CD4-positive, alpha-beta T cell treated with Interleukin-2 at 100 ng/mL for 4 hours (primary cell): ENCODE data around the gene ADGRD2.

Experiments used
- DNase-seq: peaks from one replicate; pipeline ENCODE4 v3.0.0-alpha.2; 2020; ENCODE audit warnings: low spot score

Gene ADGRD2

DNA sequence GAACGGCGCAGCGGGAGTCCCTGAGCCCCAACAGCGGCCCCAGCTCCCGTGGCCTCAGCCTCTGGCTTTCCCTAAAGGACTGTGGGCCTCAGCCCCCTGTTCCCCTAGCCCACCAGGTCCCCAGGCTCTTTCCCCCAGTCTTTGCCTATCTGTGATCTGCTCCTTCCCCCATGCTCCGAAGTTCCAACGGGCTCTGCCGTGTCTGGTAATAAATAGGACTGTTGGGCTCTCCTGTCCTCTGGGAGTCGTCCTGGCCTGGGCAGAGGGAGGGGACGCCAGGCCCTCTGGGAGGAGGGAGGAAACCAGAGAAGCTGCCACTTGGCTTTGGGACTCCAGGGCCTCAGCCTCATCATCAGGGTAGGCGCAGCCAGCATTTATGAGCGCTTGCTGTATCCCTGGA lies 28.1 kb downstream of the ADGRD2 start:
- DNase-seq, result no peak

DNA sequence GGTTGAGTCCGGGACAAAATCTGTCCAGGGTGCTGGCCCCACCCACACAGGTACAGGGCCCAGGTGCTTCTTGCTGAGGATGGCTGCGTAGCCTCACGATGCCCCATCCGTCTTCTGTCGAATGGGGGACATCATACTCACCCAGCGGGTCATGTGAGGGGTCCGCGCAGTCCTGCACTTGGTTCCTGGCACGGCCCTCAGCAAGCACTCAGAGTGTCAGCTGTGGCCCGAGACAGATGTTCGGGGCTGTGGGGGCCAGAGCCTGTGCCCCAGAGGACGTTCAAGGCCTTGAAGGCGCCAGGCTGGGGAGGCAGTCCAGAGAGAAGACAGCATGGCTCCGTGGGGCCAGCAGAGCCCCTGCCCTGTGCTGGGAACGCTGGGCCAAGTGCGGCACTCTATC lies 29.1 kb downstream of the ADGRD2 start:
- no peak for DNase-seq

DNA sequence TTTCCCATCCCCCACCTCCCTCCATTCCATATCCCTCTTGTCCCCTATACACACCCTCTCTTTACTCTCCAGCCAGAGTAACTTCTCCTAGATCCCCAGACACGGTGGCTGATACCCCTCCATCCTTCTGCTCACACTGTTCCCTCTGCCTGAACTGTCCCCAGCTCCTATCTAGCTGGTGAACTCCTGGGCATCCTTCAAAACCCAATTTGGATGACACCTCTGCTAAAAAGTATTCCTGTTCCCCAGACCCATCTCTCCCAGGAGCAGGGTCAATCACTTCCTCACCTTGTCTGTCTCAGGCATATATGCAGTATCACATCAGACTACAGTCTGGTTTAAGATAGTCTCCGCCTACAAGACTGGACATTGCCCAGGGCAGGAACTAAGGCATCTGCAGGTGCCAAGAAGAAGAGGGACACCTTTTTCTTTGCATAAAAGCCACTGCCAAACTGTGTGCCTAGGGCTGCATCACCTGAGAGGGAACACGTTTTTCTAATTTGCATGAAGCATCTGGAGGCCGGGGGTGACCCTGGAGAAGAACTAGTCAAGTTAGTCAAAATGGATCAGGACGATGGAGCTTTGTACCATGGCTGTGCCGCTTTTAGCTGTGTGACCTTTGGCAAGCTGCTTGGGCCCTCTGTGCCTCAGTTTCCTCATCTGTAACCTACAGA lies 29.8 kb downstream of the ADGRD2 start:
- no peak for DNase-seq

DNA sequence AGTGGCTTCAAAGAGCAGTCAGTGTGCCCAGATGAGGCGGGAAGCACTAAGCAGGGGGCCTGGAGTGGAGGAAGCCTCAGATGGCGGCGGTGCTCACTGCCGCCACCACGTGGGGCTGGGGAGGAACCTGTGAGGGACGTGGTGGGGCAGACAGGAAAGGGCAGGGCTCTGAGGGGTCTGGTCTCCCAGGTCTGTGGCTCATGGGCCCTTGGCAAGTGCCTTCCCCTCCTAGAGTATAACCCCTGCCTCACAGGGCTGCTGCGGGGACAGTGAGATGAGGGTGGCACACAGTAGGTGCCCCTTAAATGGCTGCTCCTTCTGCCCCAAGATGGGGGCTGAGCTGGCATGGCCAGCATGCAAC lies 30.4 kb downstream of the ADGRD2 start:
- DNase-seq, result no peak

DNA sequence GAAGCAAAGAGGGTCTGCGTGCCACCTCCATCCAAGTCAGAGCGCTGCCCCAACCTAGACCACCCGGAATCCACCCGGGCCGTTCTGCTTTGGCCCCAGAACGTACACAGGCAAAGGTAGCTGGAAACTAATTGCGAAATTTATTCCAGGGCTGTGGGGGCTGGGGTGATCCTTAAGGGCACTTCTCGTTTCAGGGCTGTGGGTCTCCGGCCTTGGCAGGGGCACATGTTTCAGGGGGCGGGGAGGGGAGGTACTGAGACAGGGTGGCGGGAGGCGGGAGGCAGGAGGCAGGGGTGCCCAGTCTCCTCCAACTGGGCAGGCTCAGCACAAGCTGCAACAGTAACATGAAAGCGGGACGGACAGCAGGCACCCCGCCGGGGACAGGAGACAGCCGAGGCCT lies 30.9 kb downstream of the ADGRD2 start:
- DNase-seq, result no peak

DNA sequence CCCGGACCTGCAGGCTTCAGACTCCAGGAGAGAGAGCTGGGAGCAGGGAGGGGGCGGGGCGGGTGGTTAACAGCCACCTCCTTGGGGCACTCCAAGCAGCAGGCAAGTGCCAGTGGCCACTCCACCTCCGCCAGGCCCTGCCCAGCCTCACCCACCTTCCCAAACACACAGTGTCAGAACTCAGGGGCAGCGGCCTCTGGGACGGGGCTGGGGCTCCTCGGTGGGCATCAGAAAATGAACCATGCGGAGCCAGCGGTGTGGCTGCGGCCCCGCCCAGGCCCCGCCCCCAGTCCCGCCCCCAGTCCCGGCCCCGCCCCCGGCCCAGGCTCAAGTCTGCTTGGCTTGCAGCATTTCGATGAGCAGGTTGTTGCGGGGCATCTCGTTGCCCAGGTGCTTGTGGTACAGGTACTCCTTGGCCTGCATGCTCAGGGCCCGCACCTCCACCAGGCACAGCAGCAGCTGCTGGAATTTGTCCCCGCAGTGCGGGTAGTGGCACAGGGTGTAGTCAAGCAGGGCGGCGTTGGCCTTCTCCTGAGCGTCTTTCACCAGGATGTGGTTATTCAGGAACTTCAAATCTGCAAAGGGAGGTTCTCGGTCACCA lies 32.3 kb downstream of the ADGRD2 start:
- DNase-seq, result no peak

DNA sequence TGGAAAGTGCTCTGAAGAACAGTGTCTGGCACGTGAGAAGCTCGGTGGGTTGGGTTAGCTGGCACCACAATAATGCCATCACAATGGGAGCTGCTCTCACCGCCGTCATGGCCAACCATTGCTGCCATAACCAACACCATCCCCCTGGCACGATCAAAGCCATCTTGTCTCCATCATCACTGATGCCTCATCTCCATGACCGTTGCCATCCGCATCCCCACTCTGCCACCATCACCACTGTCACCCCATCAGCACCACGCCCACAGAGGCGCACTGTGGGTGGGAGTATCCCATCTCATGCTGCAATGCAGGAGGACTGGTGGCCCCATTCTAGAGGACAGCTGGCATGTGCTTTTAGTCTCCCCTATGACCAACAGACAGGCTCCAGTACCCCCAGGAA lies 33.2 kb downstream of the ADGRD2 start:
- no peak for DNase-seq

DNA sequence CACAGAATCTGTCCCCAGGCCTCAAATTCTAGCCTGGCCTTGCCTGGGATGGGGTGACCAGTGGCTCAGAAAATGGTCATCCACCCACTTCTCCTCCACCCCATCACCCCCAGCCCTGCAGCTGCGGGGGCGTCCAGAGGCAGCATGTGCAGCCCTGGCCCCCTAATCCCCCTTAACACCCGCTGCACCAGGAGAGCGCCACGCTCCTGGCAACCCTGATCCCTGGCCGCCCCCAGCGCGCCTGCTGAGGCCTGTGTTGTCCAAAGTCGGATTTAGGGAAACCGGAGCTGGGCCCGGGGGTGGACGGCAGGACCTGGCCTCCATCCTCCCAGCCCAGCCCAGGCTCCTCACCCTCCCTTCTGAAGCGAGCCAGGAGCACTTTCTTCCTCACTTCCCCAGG lies 35.0 kb downstream of the ADGRD2 start:
- no peak for DNase-seq

DNA sequence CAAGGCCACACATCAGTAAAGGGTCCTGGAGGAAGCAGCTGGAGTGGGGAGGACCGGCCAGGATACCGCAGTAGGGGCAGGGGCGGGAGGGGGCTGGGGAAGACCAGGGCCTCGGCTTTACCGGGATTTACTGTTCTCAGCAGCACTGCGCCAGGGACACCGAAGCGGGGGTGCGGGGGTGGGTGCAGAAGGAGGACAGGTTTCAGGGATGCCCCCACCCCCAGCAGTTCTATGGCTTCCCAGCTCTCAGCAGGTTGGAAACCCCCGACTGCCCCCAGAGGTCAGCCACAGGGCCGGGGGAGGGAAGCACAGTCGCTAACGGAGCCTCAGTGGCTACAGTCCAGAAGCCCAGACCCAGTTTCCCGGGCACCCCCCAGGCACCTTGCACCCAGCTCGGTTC lies 35.7 kb downstream of the ADGRD2 start:
- DNase-seq, result no peak

DNA sequence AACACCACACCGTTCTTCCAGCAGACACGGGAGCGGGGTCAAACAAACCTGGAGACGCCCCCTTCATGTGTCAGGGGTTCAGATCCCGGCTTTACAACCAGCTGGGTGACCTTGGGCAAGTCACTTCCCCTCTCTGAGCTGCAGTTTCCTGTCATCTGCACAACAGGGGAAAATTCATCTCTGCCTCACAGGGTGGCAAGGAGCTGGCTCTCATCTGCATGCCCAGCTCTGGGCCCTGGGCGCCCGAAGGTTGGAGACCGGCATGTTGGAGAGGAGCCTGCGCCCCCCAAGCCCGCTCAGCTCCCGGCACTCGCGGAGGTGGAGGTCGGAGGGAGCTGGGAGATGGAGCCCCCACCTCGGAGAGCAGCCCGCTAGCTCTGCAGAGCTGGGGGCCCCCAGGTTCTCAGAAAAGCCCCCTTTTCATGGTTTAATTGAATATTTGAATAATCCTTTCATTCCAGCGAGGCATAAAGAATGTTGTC lies 36.6 kb downstream of the ADGRD2 start:
- no peak for DNase-seq

DNA sequence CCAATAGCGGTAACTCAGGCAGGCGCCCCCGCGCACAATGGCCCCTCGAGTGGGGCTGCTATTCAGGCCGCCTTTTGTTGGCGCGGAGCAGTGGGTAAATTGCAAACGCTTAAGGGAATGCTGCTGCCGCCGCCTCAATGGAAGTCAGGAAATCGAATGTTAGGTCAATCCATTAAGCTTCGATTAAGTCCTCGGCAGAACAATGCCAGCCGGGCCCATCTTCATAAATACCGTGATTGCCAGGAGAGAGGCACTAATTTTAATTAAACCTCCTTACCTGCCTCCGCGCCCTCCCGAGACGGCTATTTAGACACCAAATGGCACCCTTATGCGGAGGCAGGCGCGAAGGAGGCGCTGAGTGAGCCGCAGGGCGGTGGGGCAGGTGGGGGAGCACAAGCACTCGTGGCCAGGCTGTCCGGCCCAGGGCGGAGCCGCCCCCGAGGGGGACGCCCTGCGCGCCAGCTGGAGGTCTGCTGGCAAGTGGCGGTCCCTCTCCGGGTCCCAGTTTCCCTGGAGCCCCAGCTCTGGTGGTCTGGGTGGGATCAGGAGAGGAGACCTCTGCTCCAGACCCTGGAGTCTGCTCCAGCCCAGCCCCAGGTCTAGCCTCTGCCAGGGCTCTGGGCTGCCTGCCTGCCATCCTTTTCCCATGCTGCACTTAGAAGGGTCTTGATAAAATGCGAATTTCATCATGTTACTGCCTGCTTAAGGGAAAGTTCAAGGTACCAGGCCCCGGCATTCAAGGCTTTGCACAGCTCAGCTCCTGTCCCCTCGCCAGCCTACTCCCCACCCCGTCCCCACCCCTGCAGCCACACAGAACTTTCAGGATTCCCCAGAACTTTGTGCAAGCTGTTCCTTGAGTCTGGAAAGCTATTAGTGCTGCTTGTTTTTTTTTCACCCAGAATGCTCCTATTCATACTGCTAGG lies 37.3 kb downstream of the ADGRD2 start:
- no peak for DNase-seq

DNA sequence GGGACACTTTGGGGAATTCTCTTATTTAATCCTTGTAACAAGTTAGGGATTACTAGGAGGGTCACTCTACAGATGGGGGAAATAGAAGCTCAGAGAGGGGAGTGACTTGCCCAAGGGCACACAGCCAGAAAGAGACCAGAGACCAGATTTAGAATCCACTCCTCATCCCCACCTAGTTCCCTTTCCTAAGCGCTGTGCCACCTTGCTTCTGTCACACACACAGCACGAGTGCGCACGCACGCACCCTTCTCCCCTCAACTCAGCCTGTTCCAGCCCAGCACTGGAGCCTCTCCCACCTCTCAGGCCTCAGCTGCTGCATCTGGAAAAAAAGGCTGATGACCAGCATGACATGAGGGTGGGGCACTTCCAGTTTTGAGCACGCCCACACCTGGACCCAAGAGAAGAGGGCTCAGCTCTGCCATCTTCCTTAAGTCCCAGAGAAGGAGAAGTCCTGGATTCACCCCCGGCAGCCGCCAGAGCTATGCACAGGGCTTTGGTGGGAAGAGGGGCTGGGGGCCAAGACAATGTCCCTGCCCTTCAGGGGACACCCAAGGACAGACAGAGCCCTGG lies 38.5 kb downstream of the ADGRD2 start:
- no peak for DNase-seq

DNA sequence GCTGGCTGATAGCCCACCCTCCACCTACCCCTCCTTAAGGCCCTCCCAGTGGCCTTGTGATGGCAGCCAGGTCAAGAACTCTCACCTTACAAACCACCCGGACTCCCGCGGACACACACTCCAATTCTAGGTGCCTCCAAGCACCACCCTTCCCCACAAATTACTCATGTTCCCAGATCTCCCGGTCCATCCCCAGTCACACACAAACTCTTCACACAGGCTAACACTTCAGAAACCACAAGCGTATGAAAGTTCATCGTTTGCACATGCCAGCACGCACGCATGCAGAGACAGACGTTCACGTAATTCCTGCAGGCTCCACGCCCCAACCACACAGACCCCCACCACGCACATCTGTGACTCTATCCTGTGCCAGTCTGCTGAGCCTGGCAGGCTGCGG lies 39.0 kb downstream of the ADGRD2 start:
- no peak for DNase-seq

DNA sequence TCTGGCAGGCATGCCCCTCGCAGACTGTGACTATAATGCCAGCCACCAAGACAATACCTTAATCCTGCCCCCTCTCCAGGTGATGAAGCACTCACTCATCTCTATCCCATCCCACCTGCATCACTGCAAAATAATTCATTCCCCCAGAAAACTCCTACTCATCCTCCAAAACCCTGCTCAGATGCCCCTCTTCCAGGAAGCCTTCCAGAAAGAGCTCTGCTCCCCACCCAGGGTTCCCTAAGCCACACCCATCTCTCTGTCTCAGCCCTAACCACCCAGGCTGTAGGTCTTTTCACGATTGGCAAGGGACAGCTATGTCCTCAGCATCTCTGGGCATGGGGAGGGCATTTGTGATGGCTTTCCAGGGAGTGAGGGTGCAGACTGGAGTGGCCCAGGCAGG lies 39.8 kb downstream of the ADGRD2 start:
- DNase-seq, result no peak

DNA sequence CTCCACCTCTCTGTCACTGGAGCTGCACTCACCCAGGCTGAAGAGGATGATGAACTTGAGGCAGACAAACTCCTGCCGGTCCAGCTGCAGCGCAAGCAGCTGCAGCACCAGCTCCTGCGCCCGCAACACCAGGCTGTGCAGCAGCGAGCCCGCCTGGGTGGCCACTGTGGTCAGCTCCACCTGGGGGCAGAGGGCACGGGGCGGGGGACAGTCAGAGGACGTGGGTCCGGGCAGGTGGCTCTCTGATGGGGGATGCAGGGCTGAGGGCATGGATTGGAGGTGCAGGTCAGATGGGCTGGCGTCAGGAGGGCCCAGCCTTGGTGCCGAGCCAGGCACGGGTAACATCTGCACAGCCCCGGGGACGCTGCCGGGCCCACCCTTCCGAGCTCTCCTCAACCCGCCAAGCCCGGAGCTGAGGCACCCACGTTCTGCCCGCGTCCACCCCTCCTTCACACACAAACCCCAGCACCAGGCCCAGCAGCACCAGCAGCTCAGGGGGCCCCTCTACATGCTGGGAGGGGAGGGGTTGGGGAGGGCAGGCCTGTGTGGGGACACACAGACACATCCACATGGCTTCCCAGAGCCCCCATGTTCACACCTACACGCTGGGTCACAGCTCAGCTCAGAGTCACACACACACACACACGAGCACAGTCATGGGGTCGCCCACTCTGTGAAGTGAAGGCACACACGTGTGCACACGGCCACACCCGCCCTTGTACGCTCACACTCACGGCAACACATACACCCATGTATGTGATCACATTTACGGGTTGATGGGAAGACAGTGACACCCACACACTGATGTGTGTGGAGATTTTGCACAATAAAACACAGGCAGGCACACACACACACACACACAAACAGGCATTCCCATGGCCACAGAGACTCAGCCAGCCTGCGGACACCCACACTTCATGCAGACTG lies 41.1 kb downstream of the ADGRD2 start:
- DNase-seq, result no peak

DNA sequence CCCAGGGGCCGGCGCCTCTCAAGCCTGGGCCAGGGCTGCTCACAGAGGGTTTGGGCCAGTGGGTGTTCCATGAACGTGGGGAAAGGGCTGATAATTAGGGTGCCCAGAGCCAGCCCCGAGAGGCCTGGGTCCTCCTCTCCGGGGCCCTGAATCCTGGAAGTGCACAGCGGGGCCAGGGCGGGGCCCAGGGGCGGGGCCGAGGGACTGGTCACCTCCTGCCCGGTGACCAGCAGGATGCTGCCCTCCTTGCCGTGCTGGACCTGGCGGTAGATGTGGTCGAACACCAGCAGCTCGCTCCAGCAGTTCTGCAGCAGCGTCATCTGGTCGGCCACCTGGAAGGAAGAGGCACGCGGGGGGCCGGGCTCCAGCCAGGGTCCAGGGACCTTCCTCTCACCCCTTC lies 42.6 kb downstream of the ADGRD2 start:
- DNase-seq, result no peak

DNA sequence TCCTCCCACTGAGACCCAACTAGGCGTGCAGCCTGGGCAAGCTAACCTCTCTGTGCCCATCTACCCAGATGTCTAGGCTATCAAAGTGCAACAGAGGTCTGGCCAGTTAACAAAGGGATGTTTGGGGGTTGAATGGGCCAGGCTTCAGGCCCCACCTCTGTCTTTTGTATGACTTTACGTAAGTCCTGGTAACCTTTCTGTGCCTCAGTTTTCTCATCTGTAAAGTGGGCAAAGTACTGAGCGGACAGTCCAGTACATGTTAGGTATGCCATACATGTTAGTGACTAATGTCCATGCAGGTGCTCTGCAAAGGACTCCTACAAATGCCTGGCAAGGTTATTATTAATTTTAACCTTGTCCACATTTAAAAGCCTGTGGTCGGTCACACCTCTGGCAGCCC lies 43.0 kb downstream of the ADGRD2 start:
- DNase-seq, result no peak

DNA sequence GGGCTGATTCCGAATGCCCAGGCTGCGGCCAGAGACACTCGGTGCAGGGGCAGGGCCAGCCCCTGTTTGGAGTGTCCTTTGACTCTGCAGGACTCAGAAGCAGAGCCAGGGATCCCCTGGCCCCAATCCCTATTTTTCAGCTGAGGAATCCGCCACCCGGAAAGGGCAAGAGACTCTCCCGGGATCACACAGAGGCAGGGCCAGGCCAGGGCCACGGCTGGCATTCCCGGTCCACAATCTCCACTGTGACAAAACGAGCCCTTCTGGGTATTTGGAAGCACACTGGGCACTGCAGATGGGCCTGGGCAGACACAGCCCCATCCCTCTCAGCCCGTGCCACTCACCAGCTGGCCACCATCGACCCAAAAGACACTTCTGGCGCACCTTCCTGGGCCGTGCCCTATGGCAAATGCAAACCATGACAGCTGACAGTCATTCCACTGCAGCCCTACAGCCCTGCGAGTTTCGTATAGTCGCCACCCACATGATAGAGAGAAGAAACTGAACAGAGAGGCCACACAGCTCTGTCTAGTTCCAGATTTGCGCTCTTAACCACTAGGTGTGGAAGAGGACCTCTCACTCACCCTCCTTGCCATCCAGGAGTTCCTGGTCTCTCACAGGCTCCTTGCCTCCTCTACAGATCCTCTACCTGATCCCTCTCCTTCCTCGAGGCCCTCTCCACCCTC lies 43.7 kb downstream of the ADGRD2 start:
- no peak for DNase-seq

DNA sequence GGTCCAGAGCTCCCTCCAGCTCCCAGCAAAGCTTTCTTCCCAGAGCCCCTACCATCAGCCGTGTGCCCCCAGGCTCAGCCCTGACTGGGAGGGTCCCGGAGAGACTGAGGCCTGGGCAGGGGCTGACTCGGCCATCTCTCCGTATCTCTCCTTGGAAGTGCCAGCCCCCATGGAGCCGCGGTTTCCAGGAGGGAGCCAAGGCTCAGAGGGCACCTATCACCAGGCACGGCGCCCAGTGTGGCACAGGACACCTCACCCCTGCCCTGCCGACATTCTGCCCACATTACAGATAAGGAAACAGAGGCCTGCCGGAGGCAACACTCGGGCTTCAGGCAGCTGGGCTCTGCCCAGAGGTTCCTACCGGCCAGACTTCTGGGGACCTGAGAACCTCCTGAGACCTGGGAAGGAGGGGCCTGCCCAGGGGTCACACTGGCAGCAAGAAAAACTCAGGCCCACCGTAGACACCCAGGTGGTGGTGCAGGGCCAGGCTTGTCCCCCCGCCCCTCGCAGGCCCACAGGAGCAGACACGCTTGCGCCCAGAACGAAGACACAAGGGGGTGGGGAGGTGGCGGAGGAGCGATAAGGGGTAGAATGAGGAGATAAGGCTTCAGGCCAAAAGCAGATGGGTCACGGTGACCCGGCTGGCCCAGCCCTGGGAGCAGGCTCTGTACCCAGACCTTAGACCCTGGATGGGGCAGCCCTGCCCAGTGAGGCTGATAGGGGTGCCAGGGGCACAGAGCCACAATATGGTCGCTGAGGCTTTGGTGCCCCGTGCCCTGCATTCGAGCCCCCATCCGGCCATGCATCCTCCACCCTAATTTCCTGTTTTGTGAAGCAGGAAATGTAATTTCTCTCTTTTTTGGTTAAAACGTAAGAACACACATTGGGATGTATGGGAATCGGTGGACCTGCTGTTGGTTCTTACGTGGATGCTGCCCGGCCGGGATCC lies 45.1 kb downstream of the ADGRD2 start:
- no peak for DNase-seq

DNA sequence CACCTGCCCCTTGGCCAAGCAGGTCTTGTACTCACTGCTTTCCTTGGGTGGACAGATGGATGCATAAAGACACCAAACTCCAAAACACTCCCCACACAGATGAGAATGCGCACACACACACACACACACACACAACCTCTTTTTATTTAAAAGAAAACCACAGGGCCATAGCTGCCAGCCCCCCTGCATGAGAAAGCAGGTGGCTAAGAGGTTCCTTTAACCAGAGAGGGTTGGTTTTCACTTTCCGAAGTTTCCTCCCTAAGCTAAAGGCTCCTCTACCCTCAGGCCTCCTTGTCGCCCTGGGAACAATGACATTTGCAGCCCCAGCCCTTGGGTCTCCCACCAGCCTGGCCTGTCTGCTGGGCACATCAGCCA lies 45.8 kb downstream of the ADGRD2 start:
- no peak for DNase-seq
